HG03097 (cell line): ENCODE data around the gene LGALS4.
"Not testable (repeated sequence)": the region's sequence is repeated elsewhere in the genome, so short reads cannot be mapped to it uniquely, and the experiment has no call there.

Experiments
- ATAC-seq: cut with Tn5 transposase; IDR thresholded peaks from one replicate; pipeline ENCODE4 v1.9.1; 2021; ENCODE audit not compliant: unreplicated experiment, low FRiP score

LGALS4 gene

DNA sequence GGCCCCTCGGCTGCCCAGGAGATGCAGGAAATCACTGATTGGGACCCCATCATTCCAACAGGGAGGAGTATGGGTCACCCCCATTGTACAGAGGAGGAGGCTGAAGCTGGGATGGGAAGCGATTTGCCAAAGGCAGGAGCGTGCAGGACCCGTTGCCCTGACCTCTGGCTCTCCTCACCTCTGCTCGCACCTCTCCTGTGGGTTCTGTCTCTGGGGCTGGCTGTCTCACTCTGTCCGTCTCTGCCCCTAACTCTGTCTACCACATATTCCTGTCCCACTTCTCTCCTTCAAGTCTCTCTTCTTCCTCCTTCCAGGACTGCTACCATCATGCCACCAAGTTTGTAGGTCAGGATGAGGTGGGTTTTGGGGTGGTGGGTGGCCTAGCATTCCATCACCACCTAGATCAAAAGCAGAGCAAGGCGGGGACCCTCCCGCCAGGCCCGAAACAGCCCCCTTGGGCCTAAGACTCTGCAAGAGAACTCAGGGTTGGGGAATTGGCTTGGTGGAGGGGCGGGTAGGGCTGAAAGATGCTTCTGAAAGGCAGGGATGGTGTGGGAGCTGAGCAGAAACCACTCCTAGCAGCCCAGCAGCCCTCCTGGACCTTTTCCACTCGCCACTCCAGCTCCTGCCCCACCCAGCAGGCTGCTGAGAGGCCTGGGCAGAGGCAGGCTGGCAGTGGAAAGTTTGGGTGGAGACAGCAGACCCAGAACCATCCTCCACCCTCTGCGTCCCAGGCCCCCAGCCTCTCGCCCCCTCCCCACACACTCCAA lies 38.4 kb downstream of the LGALS4 start:
- ATAC-seq = no peak

DNA sequence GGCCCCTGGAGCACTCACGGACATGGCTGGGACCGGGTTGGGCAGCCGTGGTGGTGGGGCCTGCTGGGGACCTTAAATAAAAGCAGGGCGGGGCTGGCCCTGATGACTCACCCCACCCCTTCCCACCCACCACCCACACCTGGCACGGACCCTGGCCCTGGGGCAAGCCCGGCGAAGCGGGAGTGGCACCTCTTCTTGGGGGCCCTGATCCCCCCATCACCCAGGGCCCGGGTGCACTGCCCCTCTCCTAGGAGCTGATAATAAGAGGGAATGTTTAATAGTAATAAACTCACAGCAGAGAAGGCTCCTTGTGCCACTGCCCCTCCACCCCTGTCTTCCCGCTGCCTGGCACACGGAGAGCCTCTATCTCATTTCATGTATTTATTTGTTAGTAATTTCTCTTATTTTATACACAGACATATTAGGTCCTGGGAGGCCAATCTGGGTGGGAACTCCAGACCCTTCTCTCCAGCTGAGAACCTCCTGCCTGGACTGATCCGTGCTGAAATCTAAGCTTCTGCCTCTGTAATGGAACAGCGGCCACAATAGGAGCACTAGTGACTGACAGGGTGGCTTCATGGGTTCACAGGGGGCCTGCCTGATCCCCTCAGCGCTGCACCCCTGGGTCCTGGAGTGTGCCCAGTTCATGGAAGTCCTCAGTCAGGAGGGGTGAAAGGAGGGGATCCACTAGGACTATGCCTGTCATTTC lies 39.1 kb downstream of the LGALS4 start, which contains the start of gene LGALS7:
TSS of gene LGALS7 (minus strand) at position 49 of the 709 bp plus-strand sequence. CDS start at position 24, 25 bp downstream.
- ATAC-seq = no peak

DNA sequence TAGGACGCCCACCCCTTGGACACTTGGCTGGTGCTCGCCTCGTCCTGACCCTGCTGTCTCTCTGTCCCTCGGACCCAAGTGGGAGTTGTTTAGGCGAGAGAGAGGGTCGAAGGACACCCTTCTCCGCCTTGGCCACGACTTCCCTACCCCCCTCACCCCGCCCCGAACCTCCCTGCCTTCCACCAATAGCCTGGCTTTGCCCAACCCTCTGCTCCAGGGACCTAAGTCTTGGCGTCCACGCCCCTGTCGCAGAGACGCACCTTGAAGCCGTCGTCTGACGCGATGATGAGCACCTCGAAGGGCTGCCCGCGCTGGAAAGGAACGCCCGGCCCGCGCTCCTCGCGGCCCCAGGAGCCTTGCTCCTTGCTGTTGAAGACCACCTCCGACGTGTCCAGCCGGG lies 41.2 kb downstream of the LGALS4 start:
- ATAC-seq = not testable (repeated sequence)

DNA sequence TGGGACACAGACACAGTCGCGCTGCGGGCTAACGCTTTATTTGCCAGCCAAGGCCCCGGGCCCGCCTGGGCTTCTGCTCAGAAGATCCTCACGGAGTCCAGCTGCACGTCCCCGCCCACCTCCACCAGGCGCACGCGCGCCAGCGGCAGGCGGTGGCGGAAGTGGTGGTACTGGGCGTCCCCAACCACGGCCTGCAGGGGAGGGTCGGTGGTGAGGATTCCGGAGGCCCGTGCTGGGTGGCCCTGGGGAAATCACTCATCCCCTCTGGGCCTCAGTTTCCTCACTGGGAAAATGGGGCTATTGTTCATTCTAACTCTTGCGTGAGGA lies 41.8 kb downstream of the LGALS4 start:
- not testable (repeated sequence) for ATAC-seq

DNA sequence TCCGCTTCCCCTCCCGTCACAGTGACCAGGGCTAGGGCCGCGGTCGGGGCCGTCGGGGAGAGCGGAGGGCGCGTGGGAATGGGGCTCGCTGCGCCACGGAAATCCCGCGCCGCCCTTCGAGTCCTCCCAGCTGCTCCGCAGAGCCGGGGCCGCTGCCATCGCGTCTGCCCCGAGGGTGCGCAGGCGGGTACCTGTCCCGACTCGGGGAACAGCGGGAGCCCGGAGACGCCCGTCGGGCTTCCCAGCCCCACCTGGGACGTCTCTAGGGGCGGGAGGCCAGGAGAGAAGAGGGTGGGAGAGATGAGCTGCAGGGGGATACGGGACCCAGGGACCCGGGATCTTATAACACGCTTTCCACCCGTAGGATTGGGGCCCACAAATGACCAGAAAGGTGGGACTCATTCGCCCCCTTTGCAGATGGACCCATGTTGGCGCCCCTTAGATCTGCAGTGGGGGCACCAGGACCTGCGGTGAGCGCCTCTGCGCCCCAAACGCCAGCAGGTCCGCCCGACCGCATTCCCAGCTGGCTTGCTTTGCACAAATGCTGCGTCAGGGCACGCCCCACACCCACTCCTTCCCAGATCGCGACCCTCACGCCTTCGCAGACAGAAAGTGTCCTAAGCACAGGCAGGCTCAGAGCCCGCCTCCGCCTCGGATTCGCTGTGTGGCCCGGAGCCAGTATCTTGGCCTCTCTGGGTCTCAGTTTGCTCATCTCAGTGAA lies 42.4 kb downstream of the LGALS4 start:
- not testable (repeated sequence) for ATAC-seq

DNA sequence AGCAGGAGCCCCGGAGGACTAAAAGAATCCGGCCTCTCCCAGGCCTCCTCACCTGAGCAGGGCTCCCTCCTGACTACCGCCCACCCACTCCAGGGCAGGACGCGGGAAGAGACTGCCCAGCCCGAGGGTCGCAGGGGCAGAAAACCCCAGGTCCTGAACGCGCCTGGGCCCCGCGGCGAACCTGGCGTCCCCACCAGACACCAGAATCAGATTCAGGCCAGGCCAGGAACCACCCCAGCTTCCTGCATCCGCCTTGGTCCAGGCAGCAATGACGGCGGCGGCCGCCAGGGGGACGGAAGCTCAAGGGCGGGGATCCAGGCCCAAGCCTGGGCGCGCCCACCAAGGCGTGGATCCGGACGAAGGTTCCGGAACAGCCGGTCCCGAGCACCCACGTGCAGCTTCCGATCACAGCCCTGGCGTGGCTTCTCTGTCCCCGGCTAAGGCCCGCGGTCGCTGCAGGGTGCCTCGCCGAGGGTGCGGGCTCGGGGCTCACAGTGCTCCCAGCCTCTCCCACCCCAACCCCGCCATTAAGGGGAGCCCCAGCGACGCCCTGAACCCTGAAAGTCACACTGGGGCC lies 43.0 kb downstream of the LGALS4 start:
- no peak for ATAC-seq

DNA sequence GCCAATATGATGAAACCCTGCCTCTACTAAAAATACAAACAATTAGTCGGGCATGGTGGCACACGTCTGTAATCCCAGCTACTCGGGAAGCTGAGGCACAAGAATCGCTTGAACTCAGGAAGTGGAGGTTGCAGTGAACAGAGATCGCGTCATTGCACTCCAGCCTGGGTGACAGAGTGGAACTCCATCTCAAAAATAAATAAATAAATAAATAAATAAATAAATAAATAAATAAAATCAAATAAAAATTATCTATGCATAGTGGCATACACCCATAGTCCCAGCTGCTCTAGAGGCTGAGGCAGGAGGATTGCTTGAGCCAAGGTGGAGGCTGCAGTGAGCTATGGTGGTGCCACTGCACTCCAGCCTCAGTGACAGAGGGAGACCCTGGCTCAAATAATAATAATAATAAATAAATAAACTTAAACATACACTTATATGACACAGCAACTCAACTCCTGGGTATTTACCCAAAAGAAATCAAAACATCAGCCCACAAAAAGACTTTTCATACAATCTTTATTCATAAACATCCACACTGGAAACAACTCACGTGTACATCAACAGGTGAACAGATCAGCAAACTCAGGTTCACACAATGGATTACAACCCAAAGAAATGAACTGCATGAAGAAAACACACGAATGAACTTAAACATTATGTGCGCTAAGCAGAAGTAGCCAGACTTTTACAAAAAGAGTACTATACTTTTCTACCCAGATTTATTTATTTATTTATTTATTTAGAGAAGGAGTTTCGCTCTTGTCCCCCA lies 46.3 kb downstream of the LGALS4 start:
- ATAC-seq = no peak

DNA sequence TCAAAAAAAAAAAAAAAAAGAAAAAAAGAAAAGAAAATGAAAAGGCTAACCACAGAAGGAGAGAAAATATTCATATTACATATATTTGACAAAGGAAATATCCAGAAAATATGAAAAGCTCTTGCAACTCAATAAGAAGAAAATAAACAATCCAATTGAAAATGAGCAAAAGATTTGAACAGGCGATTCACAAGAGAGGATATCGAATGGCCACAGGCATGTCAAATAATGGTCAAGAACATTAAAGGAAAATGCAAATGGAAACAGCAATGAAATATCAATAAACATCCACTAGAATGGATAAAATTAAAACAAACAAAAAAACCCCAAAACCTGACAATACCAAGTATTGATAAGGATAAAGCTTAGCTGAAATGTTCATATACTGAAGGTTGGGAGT lies 47.5 kb downstream of the LGALS4 start:
- no peak for ATAC-seq

DNA sequence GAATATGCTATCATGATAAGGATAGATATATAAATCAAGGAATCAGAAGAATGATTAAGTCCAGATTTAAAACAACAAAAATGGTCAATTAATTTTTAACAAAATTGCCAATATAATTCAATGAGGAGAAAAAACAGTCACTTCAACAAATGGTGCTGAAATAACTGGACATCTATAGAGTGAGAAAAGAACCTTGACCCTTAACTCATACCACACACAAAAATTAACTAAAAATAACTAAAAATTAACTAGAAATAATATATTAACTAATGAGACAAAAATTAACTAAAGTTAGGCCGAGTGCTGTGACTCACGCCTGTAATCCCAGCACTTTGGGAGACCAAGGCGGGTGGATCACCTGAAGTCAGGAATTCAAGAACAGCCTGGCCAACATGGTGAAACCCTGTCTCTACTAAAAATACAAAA lies 48.9 kb downstream of the LGALS4 start:
- ATAC-seq = no peak

DNA sequence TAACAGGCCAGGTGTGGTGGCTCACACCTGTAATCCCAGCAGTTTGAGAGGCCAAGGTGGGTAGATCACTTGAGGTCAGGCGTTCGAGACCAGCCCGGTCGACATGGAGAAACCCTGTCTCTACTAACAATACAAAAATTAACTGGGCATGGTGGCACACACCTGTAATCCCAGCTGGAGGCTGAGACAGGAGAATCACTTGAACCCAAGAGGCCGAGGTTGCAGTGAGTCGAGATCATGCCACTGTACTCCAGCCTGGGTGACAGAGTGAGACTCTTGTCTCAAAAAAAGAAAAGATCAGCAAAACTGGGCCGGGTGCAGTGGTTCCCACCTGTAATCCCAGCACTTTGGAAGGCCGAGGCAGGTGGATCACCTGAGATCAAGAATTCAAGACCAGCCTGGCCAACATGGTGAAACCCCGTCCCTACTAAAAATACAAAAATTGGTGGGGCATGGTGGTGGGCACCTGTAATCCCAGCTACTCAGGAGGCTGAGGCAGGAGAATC lies 50.8 kb downstream of the LGALS4 start:
- ATAC-seq = not testable (repeated sequence)

DNA sequence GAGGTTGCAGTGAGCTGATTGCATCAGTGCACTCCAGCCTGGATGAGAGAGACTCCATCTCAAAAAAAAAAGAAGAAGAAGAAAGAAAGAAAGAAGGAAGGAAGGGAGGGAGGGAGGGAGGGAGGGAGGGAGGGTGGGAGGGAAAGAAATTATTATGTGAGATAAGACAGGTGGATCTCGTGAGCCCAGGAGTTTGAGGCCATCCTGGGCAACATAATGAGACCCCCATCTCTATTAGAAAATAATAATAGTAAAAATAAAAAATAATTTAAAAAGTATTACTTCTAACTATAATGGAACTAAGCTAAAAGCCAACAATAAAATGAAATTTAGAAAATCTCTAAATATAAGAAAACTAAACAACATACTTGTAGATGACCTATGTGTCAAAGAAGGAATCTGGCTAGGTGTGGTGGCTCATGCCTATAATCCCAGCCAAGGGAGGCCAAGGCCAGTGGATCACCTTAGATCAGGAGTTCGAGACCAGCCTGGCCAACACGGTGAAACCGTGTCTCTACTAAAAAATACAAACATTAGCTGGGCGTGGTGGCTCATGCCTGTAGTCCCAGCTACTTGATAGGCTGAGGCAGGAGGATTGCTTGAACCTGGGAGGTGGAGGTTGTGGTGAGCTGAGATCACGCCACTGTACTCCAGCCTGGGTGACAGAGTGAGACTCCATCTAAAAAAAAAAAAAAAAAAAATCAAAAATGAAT lies 51.8 kb downstream of the LGALS4 start:
- not testable (repeated sequence) for ATAC-seq

DNA sequence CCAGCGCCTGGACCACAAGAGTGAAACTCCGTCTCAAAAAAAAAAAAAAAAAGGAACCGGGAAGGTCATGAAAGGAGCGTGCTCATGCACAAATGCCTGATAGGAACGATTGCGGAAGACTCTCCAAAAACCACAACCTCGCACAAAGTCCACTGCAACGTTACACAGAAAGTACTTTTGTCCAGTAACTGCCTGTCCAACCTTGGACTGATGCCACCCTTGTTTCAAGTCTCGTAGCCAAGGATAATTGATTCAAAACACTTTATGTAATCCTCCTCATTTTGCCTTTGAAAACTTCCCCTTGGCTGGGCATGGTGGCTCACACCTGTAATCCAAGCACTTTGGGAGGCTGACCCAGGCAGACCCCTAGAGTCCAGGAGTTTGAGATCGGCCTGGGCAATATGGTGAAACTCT lies 53.1 kb downstream of the LGALS4 start:
- no peak for ATAC-seq

DNA sequence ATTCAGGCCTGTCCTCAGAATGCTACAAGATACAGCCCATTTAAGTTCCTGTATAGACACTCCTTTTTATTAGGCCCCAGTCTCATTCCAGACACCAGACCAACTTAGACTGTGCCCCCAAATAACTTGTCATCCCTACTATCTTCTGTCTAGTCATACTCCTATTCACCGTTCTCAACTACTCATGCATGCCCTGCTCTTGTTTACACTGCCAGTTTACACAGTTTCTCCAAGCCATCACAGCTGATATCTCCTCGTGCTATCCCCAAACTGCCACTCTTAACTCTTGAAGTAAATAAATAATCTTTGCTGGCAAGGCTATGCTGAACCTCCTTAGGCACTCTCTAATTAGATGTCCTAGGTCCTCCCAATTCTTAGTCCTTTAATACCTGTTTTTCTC lies 58.5 kb downstream of the LGALS4 start:
- not testable (repeated sequence) for ATAC-seq

DNA sequence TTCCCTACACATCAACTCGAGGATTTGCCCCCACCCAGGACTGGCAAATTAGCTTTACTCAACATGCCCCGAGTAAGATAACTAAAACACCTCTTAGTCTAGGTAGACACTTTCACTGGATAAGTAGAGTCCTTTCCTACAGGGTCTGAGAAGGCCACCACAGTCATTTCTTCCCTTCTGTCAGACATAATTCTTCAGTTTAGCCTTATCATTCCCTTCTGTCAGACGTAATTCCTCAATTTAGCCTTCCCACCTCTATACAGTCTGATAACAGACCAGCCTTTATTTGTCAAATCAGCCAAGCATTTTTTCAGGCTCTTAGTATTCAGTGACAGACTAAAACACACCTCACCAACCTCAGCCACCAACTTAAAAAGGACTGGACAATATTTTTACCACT lies 59.0 kb downstream of the LGALS4 start:
- ATAC-seq = not testable (repeated sequence)
